ENCODE results near the gene MYH10.

DNA sequence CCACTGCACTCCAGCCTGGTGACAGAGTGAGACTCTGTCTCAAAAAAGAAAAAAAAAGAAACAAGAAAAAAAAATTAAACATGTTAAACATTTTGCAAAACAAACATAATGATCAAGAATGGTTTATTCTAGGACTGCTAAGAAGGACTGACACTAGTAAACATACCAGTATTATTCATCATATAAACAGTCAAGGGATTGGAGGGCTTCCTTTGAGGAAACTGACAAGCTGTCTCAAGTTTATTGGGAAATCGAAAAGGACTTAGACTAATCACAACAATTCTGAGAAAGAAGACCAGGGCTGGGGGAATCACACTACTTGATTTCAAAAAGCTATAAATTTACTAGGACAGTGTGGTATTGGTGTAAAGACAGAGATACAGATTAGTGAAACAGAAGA is 75.5 kb downstream of the MYH10 start:
- TF ChIP-seq, protein P1, sequence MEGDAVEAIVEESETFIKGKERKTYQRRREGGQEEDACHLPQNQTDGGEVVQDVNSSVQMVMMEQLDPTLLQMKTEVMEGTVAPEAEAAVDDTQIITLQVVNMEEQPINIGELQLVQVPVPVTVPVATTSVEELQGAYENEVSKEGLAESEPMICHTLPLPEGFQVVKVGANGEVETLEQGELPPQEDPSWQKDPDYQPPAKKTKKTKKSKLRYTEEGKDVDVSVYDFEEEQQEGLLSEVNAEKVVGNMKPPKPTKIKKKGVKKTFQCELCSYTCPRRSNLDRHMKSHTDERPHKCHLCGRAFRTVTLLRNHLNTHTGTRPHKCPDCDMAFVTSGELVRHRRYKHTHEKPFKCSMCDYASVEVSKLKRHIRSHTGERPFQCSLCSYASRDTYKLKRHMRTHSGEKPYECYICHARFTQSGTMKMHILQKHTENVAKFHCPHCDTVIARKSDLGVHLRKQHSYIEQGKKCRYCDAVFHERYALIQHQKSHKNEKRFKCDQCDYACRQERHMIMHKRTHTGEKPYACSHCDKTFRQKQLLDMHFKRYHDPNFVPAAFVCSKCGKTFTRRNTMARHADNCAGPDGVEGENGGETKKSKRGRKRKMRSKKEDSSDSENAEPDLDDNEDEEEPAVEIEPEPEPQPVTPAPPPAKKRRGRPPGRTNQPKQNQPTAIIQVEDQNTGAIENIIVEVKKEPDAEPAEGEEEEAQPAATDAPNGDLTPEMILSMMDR (IDR thresholded peaks at IDR 0.05; ENCODE audit: borderline replicate concordance, extremely low read depth, low read length, poor library complexity, severe bottlenecking) = no peak
- no peak for TF ChIP-seq EZH2 (IDR thresholded peaks at IDR 0.05; ENCODE audit: borderline replicate concordance, low read depth, low read length, severe bottlenecking)

Measured in DND-41 (cell line).